ENCODE data around the gene KCNN3. TPM values are rescaled to one million over a fixed set of nuclear protein-coding genes. Genes with fewer than 3 reads are reported as not detected.

Gene KCNN3
- total RNA-seq, 1 donor from 2014 or later = 0.84 TPM

GRCh38 chr1:154822717-154823116 is 47.4 kb downstream of the KCNN3 start:
- Mint-ChIP-seq H3K27ac (ENCODE audit: unreplicated experiment) (no peak overlapping the region), H3K4me1 (no peaks in the 10 kb centered on the region), H3K9me3 (no peaks in the 10 kb centered on the region), H3K27me3 (ENCODE audit: low read depth) (no peaks in the 10 kb centered on the region), H3K36me3 (ENCODE audit: low read depth) (no peaks in the 10 kb centered on the region), H3K4me3 (no peak overlapping the region)
- no peak for DNase-seq (ENCODE audit: low read depth, low spot score)
- no peak for TF ChIP-seq CTCF (conservative IDR thresholded peaks at IDR 0.05)

GRCh38 chr1:154822233-154822632 is 47.8 kb downstream of the KCNN3 start:
- Mint-ChIP-seq H3K27ac (ENCODE audit: unreplicated experiment) (peak overlapping the region; percentile 23), H3K27me3 (ENCODE audit: low read depth) (no peaks in the 10 kb centered on the region), H3K4me1 (no peaks in the 10 kb centered on the region), H3K36me3 (ENCODE audit: low read depth) (no peaks in the 10 kb centered on the region), H3K4me3 (no peak overlapping the region), H3K9me3 (no peaks in the 10 kb centered on the region)
- no peak for DNase-seq (ENCODE audit: low read depth, low spot score)
- no peak for TF ChIP-seq CTCF (conservative IDR thresholded peaks at IDR 0.05)

- DNase-seq (ENCODE audit: low read depth, low spot score) = no peak
- TF ChIP-seq CTCF (conservative IDR thresholded peaks at IDR 0.05) = no peak
- Mint-ChIP-seq H3K4me1 (peaks cover 5% of the 10 kb centered on the region), H3K4me3 (no peak overlapping the region), H3K27ac (ENCODE audit: unreplicated experiment) (no peak overlapping the region), H3K9me3 (no peaks in the 10 kb centered on the region), H3K36me3 (ENCODE audit: low read depth) (no peaks in the 10 kb centered on the region), H3K27me3 (ENCODE audit: low read depth) (no peaks in the 10 kb centered on the region)
Measured at GRCh38 chr1:154821083-154821482, 49.0 kb downstream of the KCNN3 start.

GRCh38 chr1:154820646-154821045 is 49.4 kb downstream of the KCNN3 start:
- no peaks in the 10 kb centered on the region for H3K9me3 Mint-ChIP-seq
- peaks cover 5% of the 10 kb centered on the region for H3K4me1 Mint-ChIP-seq
- no peaks in the 10 kb centered on the region for H3K27me3 Mint-ChIP-seq (ENCODE audit: low read depth)
- H3K36me3 Mint-ChIP-seq (ENCODE audit: low read depth) = no peaks in the 10 kb centered on the region
- TF ChIP-seq CTCF (conservative IDR thresholded peaks at IDR 0.05) = no peak
- no peak overlapping the region for H3K4me3 Mint-ChIP-seq
- no peak overlapping the region for H3K27ac Mint-ChIP-seq (ENCODE audit: unreplicated experiment)
- no peak for DNase-seq (ENCODE audit: low read depth, low spot score)

- TF ChIP-seq CTCF (conservative IDR thresholded peaks at IDR 0.05) = peak; percentile 59
- H3K4me1 Mint-ChIP-seq = peaks cover 5% of the 10 kb centered on the region
- H3K27me3 Mint-ChIP-seq (ENCODE audit: low read depth) = no peaks in the 10 kb centered on the region
- no peak overlapping the region for H3K27ac Mint-ChIP-seq (ENCODE audit: unreplicated experiment)
- no peak overlapping the region for H3K4me3 Mint-ChIP-seq
- H3K36me3 Mint-ChIP-seq (ENCODE audit: low read depth) = no peaks in the 10 kb centered on the region
- no peaks in the 10 kb centered on the region for H3K9me3 Mint-ChIP-seq
- DNase-seq (ENCODE audit: low read depth, low spot score) = no peak
Measured at GRCh38 chr1:154819628-154820590, 50.2 kb downstream of the KCNN3 start.

Data from neural crest cell (in vitro differentiated cells).